ENCODE data around the gene APOBEC3G. TPM values are rescaled to one million over a fixed set of nuclear protein-coding genes. Genes with fewer than 3 reads are reported as not detected.
A peak's percentile ranks its signal among the peaks of the same experiment; 100 is the strongest.
"Not testable (repeated sequence)": the region's sequence is repeated elsewhere in the genome, so short reads cannot be mapped to it uniquely, and the experiment has no call there.

The APOBEC3G gene
- polyA plus RNA-seq, 3 donors from 2014 or later: 494 to 885 (median 545) TPM

GRCh38 chr22:39045136-39045535 is 31.9 kb upstream of the APOBEC3G start:
- not testable (repeated sequence) for DNase-seq; H3K9me3 Mint-ChIP-seq; H3K27me3 Mint-ChIP-seq (ENCODE audit: low read depth in 3 of 3); H3K4me3 Mint-ChIP-seq
- H3K4me1 Mint-ChIP-seq: peaks cover 48 to 49% of the 10 kb centered on the region in 2 donors
- peaks cover 0 to 11% (median 4%) of the 10 kb centered on the region in 3 donors for H3K36me3 Mint-ChIP-seq
- peak overlapping the region in 5 of 6 donors; percentile 40 to 79 (median 66) for H3K27ac Mint-ChIP-seq

GRCh38 chr22:39049486-39049885 is 27.6 kb upstream of the APOBEC3G start:
- H3K4me1 Mint-ChIP-seq: peaks cover 33 to 38% of the 10 kb centered on the region in 2 donors
- H3K9me3 Mint-ChIP-seq; DNase-seq; H3K4me3 Mint-ChIP-seq; H3K27me3 Mint-ChIP-seq (ENCODE audit: low read depth in 3 of 3); H3K27ac Mint-ChIP-seq; H3K36me3 Mint-ChIP-seq: not testable (repeated sequence)

GRCh38 chr22:39051844-39052495 is 25.1 kb upstream of the APOBEC3G start:
- not testable (repeated sequence) for H3K27ac Mint-ChIP-seq; H3K9me3 Mint-ChIP-seq; DNase-seq; H3K36me3 Mint-ChIP-seq; H3K4me3 Mint-ChIP-seq; H3K27me3 Mint-ChIP-seq (ENCODE audit: low read depth in 3 of 3)
- H3K4me1 Mint-ChIP-seq: peaks cover 11 to 19% of the 10 kb centered on the region in 2 donors

- DNase-seq: no peak
- Mint-ChIP-seq H3K4me3 (no peak overlapping the region), H3K9me3 (no peaks in the 10 kb centered on the region), H3K27ac (peak overlapping the region in 1 of 6 donors; percentile 57), H3K36me3 (no peaks in the 10 kb centered on the region), H3K27me3 (ENCODE audit: low read depth in 3 of 3) (no peaks in the 10 kb centered on the region), H3K4me1 (peaks cover 4 to 11% of the 10 kb centered on the region in 2 donors)
Observed at GRCh38 chr22:39055658-39056057, 21.4 kb upstream of the APOBEC3G start.

GRCh38 chr22:39061290-39061689 is 15.8 kb upstream of the APOBEC3G start:
- not testable (repeated sequence) for H3K36me3 Mint-ChIP-seq; H3K4me3 Mint-ChIP-seq; DNase-seq; H3K9me3 Mint-ChIP-seq; H3K27ac Mint-ChIP-seq; H3K27me3 Mint-ChIP-seq (ENCODE audit: low read depth in 3 of 3)
- H3K4me1 Mint-ChIP-seq: peaks cover 4 to 16% of the 10 kb centered on the region in 2 donors

GRCh38 chr22:39061951-39062350 is 15.1 kb upstream of the APOBEC3G start:
- not testable (repeated sequence) for H3K9me3 Mint-ChIP-seq; H3K27me3 Mint-ChIP-seq (ENCODE audit: low read depth in 3 of 3); DNase-seq; H3K36me3 Mint-ChIP-seq; H3K27ac Mint-ChIP-seq; H3K4me3 Mint-ChIP-seq
- peaks cover 4 to 16% of the 10 kb centered on the region in 2 donors for H3K4me1 Mint-ChIP-seq

GRCh38 chr22:39063904-39064303 is 13.2 kb upstream of the APOBEC3G start:
- H3K4me3 Mint-ChIP-seq: peak overlapping the region in 1 of 5 donors; percentile 18
- not testable (repeated sequence) for H3K9me3 Mint-ChIP-seq
- H3K27ac Mint-ChIP-seq: peak overlapping the region; percentile 15 to 85 (median 70)

GRCh38 chr22:39066442-39067276 is 10.4 kb upstream of the APOBEC3G start:
- H3K4me3 Mint-ChIP-seq; H3K27ac Mint-ChIP-seq; DNase-seq; H3K9me3 Mint-ChIP-seq; H3K36me3 Mint-ChIP-seq; H3K27me3 Mint-ChIP-seq (ENCODE audit: low read depth in 3 of 3): not testable (repeated sequence)
- peaks cover 4 to 18% of the 10 kb centered on the region in 2 donors for H3K4me1 Mint-ChIP-seq

More at GRCh38 chr22:39063904-39064303, 13.2 kb upstream of the APOBEC3G start:
- DNase-seq; H3K27me3 Mint-ChIP-seq (ENCODE audit: low read depth in 3 of 3); H3K36me3 Mint-ChIP-seq: not testable (repeated sequence)
- peaks cover 4 to 16% of the 10 kb centered on the region in 2 donors for H3K4me1 Mint-ChIP-seq

- no peaks in the 10 kb centered on the region for H3K36me3 Mint-ChIP-seq
- H3K9me3 Mint-ChIP-seq: no peaks in the 10 kb centered on the region
- peaks cover 4 to 18% of the 10 kb centered on the region in 2 donors for H3K4me1 Mint-ChIP-seq
- H3K27ac Mint-ChIP-seq: peak overlapping the region in 3 of 6 donors; percentile 32 to 81 (median 63)
- H3K4me3 Mint-ChIP-seq: no peak overlapping the region
- no peak for DNase-seq
- peaks cover 0 to 2% (median 0%) of the 10 kb centered on the region in 3 donors for H3K27me3 Mint-ChIP-seq (ENCODE audit: low read depth in 3 of 3)
Observed at GRCh38 chr22:39068033-39068785, 8.9 kb upstream of the APOBEC3G start.

GRCh38 chr22:39070186-39070585 is 6.9 kb upstream of the APOBEC3G start:
- no peaks in the 10 kb centered on the region for H3K36me3 Mint-ChIP-seq
- peaks cover 10 to 12% of the 10 kb centered on the region in 2 donors for H3K4me1 Mint-ChIP-seq
- H3K4me3 Mint-ChIP-seq: no peak overlapping the region
- no peaks in the 10 kb centered on the region for H3K9me3 Mint-ChIP-seq
- no peak for DNase-seq
- peak overlapping the region in 1 of 6 donors; percentile 20 for H3K27ac Mint-ChIP-seq
- H3K27me3 Mint-ChIP-seq (ENCODE audit: low read depth in 3 of 3): no peaks in the 10 kb centered on the region

GRCh38 chr22:39072581-39072981 is 4.5 kb upstream of the APOBEC3G start:
- H3K27me3 Mint-ChIP-seq (ENCODE audit: low read depth in 3 of 3); H3K9me3 Mint-ChIP-seq; H3K36me3 Mint-ChIP-seq; H3K4me3 Mint-ChIP-seq; DNase-seq: not testable (repeated sequence)
- Mint-ChIP-seq H3K27ac (peak overlapping the region in 2 of 6 donors; percentile 40 to 50), H3K4me1 (peaks cover 19 to 24% of the 10 kb centered on the region in 2 donors)

GRCh38 chr22:39073981-39074380 is 3.1 kb upstream of the APOBEC3G start:
- Mint-ChIP-seq H3K36me3 (peaks cover 0 to 7% (median 4%) of the 10 kb centered on the region in 3 donors), H3K4me3 (no peak overlapping the region), H3K9me3 (no peaks in the 10 kb centered on the region), H3K27ac (peak overlapping the region in 2 of 6 donors; percentile 24 to 49), H3K27me3 (ENCODE audit: low read depth in 3 of 3) (peaks cover 4 to 20% (median 20%) of the 10 kb centered on the region in 3 donors), H3K4me1 (peaks cover 32 to 37% of the 10 kb centered on the region in 2 donors)
- DNase-seq: no peak

GRCh38 chr22:39076155-39077025 is 685 bp upstream of the APOBEC3G start:
- peaks cover 53 to 55% of the 10 kb centered on the region in 2 donors for H3K4me1 Mint-ChIP-seq
- not testable (repeated sequence) for H3K9me3 Mint-ChIP-seq
- H3K36me3 Mint-ChIP-seq: peaks cover 14 to 22% (median 17%) of the 10 kb centered on the region in 3 donors
- peak in 1 of 3 donors; percentile 36 for DNase-seq
- peak overlapping the region; percentile 90 to 96 (median 92) for H3K4me3 Mint-ChIP-seq
- H3K27ac Mint-ChIP-seq: peak overlapping the region; percentile 91 to 97 (median 96)
- peaks cover 12 to 33% (median 27%) of the 10 kb centered on the region in 3 donors for H3K27me3 Mint-ChIP-seq (ENCODE audit: low read depth in 3 of 3)
